Peyer's patch (tissue), 4 donors: ENCODE measurements around the gene SLC39A7. TPM values are rescaled to one million over a fixed set of nuclear protein-coding genes. Genes with fewer than 3 reads are reported as not detected.
A peak's percentile ranks its signal among the peaks of the same experiment; 100 is the strongest.

Experiments
- DNase-seq, 3 donors: peaks; one replicate each; pipeline ENCODE4 v3.0.0-alpha.2; 2017 to 2019
- H3K27ac ChIP-seq, 4 donors: fragments of 200-600 bp; sonication (generic); one replicate each; pipeline ENCODE4 v1.5.1; 2016 to 2019
- H3K27me3 ChIP-seq, 2 donors: fragments of 200-600 bp; sonication (generic); one replicate each; pipeline ENCODE4 v1.5.1; 2019
- H3K36me3 ChIP-seq, 3 donors: fragments of 200-600 bp; sonication (generic); one replicate each; pipeline ENCODE4 v1.5.1; 2016 to 2019
- H3K4me1 ChIP-seq, 4 donors: fragments of 200-600 bp; sonication (generic); one replicate each; pipeline ENCODE4 v1.5.1; 2016 to 2019
- H3K4me3 ChIP-seq, 4 donors: fragments of 200-600 bp; sonication (generic); 1 replicate in 3 of 4; 2 replicates in 1 of 4; pipeline ENCODE4 v1.5.1; 2016 to 2019; ENCODE audit warnings: mild to moderate bottlenecking in 1 of 4
- H3K9me3 ChIP-seq, 4 donors: fragments of 200-600 bp; sonication (generic); one replicate each; pipeline ENCODE4 v1.5.1; 2016 to 2019; ENCODE audit warnings: mild to moderate bottlenecking in 1 of 4
- CTCF ChIP-seq, 6 experiments: fragments of 450-650 bp in 4 of 6; fragments of 200-600 bp in 2 of 6; sonication (generic) in 1 of 6; IDR thresholded peaks; one replicate each; pipeline ENCODE4 v1.5.1; 2017 to 2019; ENCODE audit warnings: antibody characterized with exemption in 6 of 6, mild to moderate bottlenecking in 3 of 6, moderate library complexity in 1 of 6
- POLR2A ChIP-seq, 2 donors: fragments of 450-650 bp; IDR thresholded peaks; one replicate each; pipeline ENCODE4 v1.5.1; 2017; ENCODE audit warnings: antibody characterized with exemption in 2 of 2, mild to moderate bottlenecking in 2 of 2, moderate library complexity in 2 of 2
- total RNA-seq, 4 donors: library from RNA; depleted of rRNA; stranded (reverse); fragments of >200 nt; gene quantifications; one replicate each; pipeline ENCODE4 v1.1.0, GENCODE V29; 2016

The SLC39A7 gene
- 10 to 100 TPM; 33.8 to 99.0 (median 55.0) TPM for total RNA-seq

- DNase-seq: peak; percentile 97 to 100 (median 99)
- peak within 1 kb of the TSS; percentile 76 to 94 (median 91) for H3K4me3 ChIP-seq
Measured at GRCh38 chr6:33200219-33201146, at the start of gene SLC39A7, which contains the start of gene RXRB. TSS of gene SLC39A7 (plus strand) at chr6:33200867. CDS start at chr6:33201246, 379 bp downstream. TSS of gene RXRB (minus strand) at chr6:33200665. CDS start at chr6:33200476, 189 bp downstream.

GRCh38 chr6:33151050-33151449, 49.6 kb upstream of the SLC39A7 start:
- TF ChIP-seq POLR2A (IDR thresholded peaks at IDR 0.05) (no peak), CTCF (IDR thresholded peaks at IDR 0.05) (no peak)
- DNase-seq: no peak
- H3K4me1 ChIP-seq: no peaks in the 10 kb centered on the region
- H3K9me3 ChIP-seq: peaks cover 0 to 15% (median 6%) of the 10 kb centered on the region in 4 donors
- H3K36me3 ChIP-seq: no peaks in the 10 kb centered on the region
- no peak overlapping the region for H3K27ac ChIP-seq
- H3K4me3 ChIP-seq: no peak overlapping the region
- no peaks in the 10 kb centered on the region for H3K27me3 ChIP-seq

More at GRCh38 chr6:33200219-33201146, at the start of gene SLC39A7, which contains the start of gene RXRB:
- peak within 1 kb of the TSS; percentile 87 to 96 (median 94) for H3K27ac ChIP-seq
- H3K4me1 ChIP-seq: peaks cover 0 to 53% (median 26%) of the 10 kb centered on the region in 4 donors
- TF ChIP-seq POLR2A (IDR thresholded peaks at IDR 0.05) (peak; percentile 46 to 53), CTCF (IDR thresholded peaks at IDR 0.05) (no peak)
- peaks cover 0 to 38% (median 3%) of the 10 kb centered on the region in 3 donors for H3K36me3 ChIP-seq
- no peaks in the 10 kb centered on the region for H3K9me3 ChIP-seq
- no peaks in the 10 kb centered on the region for H3K27me3 ChIP-seq

GRCh38 chr6:33154349-33154748, 46.3 kb upstream of the SLC39A7 start:
- Histone ChIP-seq H3K9me3 (peaks cover 0 to 15% (median 6%) of the 10 kb centered on the region in 4 donors), H3K4me1 (no peaks in the 10 kb centered on the region), H3K36me3 (no peaks in the 10 kb centered on the region), H3K27me3 (no peaks in the 10 kb centered on the region), H3K4me3 (no peak overlapping the region), H3K27ac (no peak overlapping the region)
- no peak for DNase-seq
- no peak for TF ChIP-seq POLR2A (IDR thresholded peaks at IDR 0.05)
- no peak for TF ChIP-seq CTCF (IDR thresholded peaks at IDR 0.05)

GRCh38 chr6:33156561-33156960, 44.1 kb upstream of the SLC39A7 start:
- no peak overlapping the region for H3K27ac ChIP-seq
- H3K4me3 ChIP-seq: no peak overlapping the region

GRCh38 chr6:33156964-33157363, 43.7 kb upstream of the SLC39A7 start:
- DNase-seq: no peak
- no peak for TF ChIP-seq CTCF (IDR thresholded peaks at IDR 0.05)
- no peak for TF ChIP-seq POLR2A (IDR thresholded peaks at IDR 0.05)
- peaks cover 0 to 10% (median 5%) of the 10 kb centered on the region in 4 donors for H3K4me1 ChIP-seq
- H3K9me3 ChIP-seq: peaks cover 0 to 8% (median 3%) of the 10 kb centered on the region in 4 donors
- no peaks in the 10 kb centered on the region for H3K36me3 ChIP-seq
- H3K4me3 ChIP-seq: no peak overlapping the region
- no peak overlapping the region for H3K27ac ChIP-seq
- no peaks in the 10 kb centered on the region for H3K27me3 ChIP-seq

More at GRCh38 chr6:33156561-33156960, 44.1 kb upstream of the SLC39A7 start:
- Histone ChIP-seq H3K4me1 (peaks cover 0 to 6% (median 2%) of the 10 kb centered on the region in 4 donors), H3K36me3 (no peaks in the 10 kb centered on the region), H3K27me3 (no peaks in the 10 kb centered on the region), H3K9me3 (peaks cover 0 to 11% (median 5%) of the 10 kb centered on the region in 4 donors)
- no peak for TF ChIP-seq CTCF (IDR thresholded peaks at IDR 0.05)
- TF ChIP-seq POLR2A (IDR thresholded peaks at IDR 0.05): no peak
- DNase-seq: no peak
